Retinal pigment epithelial cell (primary cell): Measurements from ENCODE around the gene TBCK.

Experiments used
- DNase-seq: peaks from one replicate; pipeline ENCODE4 v3.0.0-alpha.2; 2010; ENCODE audit warnings: low read depth
- H3K4me3 ChIP-seq: 2 replicates; pipeline ENCODE4 v1.5.1; 2011; ENCODE audit warnings: mild to moderate bottlenecking, low read length, control low read depth, moderate library complexity
- TF ChIP-seq, protein P1 (sequence below): conservative IDR thresholded peaks from 2 replicates; pipeline ENCODE4 v1.5.1; 2011; ENCODE audit warnings: low read depth, low read length, control low read depth, inconsistent platforms

TBCK gene

DNA sequence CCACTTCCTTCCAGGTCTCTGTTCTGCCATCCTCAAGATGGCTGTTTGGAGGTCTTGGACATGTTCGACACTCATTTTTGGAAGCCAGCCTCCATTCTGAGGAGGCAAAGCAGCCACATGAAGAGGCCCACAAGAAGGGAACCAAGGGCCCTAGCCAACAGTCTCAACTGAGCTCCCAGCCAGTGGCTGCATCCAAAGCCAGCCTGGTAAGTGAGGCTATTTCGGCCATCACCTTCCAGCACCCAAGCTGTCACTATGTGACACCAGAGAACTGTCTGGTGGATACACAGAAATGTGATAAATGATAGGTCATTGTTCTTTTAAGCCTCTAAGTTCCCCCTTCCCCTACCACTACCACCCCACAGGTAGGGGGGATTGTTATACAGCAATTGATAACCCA, 293.6 kb downstream of the TBCK start:
- DNase-seq: no peak
- no peak overlapping the region for H3K4me3 ChIP-seq
- TF ChIP-seq, protein P1, sequence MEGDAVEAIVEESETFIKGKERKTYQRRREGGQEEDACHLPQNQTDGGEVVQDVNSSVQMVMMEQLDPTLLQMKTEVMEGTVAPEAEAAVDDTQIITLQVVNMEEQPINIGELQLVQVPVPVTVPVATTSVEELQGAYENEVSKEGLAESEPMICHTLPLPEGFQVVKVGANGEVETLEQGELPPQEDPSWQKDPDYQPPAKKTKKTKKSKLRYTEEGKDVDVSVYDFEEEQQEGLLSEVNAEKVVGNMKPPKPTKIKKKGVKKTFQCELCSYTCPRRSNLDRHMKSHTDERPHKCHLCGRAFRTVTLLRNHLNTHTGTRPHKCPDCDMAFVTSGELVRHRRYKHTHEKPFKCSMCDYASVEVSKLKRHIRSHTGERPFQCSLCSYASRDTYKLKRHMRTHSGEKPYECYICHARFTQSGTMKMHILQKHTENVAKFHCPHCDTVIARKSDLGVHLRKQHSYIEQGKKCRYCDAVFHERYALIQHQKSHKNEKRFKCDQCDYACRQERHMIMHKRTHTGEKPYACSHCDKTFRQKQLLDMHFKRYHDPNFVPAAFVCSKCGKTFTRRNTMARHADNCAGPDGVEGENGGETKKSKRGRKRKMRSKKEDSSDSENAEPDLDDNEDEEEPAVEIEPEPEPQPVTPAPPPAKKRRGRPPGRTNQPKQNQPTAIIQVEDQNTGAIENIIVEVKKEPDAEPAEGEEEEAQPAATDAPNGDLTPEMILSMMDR: no peak

DNA sequence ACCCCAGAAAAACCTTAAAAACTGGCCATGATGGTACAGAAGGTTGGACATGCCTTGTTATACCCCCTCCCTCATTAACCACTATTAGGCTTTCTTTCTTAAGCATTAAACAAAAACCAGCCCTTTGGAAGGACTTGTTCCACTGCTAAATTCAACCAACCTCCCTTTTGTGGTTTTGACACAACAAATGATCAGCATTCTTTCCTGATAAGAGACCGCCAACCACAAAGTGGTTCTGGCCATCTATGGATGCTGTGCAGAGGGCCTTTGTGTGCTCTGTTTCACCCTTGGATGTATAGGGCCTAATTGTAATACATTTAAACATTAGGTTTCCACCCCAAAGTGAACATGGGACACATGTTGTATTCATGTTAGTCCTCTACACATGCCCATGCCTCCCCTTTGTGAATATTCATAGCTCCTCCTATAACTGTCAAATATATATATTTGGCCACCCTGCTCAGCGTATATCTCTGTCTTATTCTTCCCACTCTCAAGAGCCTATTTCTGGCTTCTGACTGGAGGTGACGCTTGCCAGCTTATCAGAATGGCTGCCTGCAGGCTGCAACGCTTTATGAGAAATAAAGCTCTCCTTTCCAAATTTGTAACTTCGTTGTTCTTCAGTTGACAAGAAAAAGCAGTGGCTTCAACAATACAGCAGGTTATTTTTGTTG, 294.1 kb downstream of the TBCK start:
- TF ChIP-seq, protein P1: no peak
- DNase-seq: no peak
- no peak overlapping the region for H3K4me3 ChIP-seq

DNA sequence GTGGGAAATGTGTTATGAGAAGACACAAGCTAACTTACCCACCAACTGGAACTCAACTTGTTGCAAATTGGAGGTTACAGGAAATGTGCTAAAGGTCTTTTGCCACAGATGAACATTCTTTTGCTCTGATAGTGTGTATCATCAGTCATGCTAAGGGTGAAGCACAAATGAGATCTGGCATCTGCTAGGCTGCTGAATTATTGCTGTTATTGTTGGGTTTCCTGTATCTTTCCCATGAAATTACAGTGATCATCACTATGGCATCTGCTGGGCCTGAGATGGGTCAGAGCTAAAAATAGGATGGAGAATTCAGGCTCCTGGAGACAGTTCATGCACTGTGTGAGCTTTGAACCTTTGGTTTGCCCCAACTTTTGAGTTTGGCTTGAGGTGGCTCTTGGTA, 296.2 kb downstream of the TBCK start:
- TF ChIP-seq, protein P1: no peak
- DNase-seq: no peak
- no peak overlapping the region for H3K4me3 ChIP-seq

DNA sequence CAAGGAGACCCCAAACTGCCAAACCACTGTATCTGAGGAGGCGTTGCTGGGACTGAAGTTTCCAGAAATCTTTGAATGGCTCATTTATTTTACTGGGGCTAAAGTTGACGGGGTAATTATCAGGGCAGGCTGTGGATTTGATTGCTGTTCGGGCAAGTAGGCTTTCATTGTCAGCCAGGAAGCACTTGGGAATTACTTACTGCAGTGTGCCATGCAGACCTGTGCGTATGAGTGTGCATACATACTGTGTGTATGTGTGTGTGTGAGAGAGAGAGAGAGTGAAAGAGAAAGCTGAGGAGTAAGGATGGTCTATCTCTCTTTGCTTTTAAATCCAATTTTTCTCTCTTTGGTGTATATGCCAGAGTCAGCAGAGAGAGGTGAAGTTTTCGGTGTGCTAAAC, 298.0 kb downstream of the TBCK start:
- H3K4me3 ChIP-seq: no peak overlapping the region
- TF ChIP-seq, protein P1: no peak
- DNase-seq: no peak

DNA sequence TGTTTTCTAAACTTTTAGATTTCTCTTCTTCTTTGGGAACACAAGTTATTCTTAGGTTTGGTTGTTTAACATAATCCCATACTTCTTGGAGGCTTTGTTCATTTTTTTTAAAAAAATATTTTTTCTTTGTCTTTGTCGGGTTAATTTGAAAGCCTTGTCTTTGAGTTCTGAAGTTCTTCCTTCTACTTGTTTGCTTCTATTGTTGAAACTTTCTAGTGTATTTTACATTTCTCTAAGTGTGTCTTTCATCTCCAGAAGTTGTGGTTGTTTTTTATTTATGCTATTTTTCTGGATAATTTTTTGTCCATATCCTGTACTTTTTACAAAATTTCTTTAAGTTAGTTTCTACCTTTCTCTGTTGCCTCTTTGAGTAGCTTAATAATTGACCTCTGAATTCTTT, 304.6 kb downstream of the TBCK start:
- TF ChIP-seq, protein P1: no peak
- no peak for DNase-seq
- no peak overlapping the region for H3K4me3 ChIP-seq

DNA sequence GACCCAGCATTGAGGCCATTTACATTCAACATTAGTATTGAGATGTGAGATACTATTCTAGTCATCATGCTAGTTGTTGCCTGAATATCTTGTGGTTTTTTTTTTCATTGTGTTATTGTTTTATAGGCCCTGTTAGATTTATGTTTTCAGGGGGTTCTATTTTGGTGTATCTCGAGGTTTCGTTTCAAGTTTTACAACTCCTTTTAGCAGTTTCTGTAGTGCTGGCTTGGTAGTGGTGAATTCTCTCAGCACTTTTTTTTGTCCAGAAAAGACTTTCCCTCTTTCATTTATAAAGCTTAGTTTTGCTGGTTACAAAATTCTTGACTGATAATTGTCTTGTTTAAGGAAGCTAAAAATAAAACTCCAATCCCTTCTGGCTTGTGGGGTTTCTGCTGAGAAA, 305.2 kb downstream of the TBCK start:
- TF ChIP-seq, protein P1: no peak
- H3K4me3 ChIP-seq: no peak overlapping the region
- DNase-seq: no peak

DNA sequence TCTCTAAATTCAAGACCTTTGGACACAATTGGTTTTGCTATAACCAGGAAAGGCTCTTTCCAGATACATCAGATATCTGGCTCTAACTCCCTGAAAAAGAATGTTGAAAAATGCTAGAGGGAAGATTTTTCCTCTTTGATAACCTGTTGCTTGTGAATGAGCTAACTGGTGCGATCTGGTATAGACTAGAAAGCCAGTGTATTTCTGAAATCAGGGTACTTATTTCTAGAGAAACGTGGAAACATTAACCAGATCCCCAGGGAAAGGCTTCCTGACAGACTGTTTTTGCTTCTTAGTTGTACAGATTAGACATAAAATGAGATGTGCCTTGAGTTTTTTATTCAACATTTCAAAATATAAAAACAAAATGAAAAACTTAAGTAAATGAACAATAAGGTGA, 313.0 kb downstream of the TBCK start:
- TF ChIP-seq, protein P1: no peak
- DNase-seq: no peak
- no peak overlapping the region for H3K4me3 ChIP-seq
